Cortex of kidney (tissue), 1 donor: Measurements from ENCODE around the gene TAS2R43.
"Not testable (repeated sequence)": the region's sequence is repeated elsewhere in the genome, so short reads cannot be mapped to it uniquely, and the experiment has no call there.

Experiments used
- DNase-seq: peaks from one replicate; lab custom pipeline; 2025; lab: John Stamatoyannopoulos, UW

TAS2R43 gene

GRCh38 chr12:11059784-11060183, 32.3 kb downstream of the TAS2R43 start:
- DNase-seq = no peak

GRCh38 chr12:11059041-11059440, 33.1 kb downstream of the TAS2R43 start:
- no peak for DNase-seq

GRCh38 chr12:11055306-11055705, 36.8 kb downstream of the TAS2R43 start:
- DNase-seq = no peak

GRCh38 chr12:11049806-11050531, 42.1 kb downstream of the TAS2R43 start:
- not testable (repeated sequence) for DNase-seq

GRCh38 chr12:11041366-11041765, 50.7 kb downstream of the TAS2R43 start:
- DNase-seq = not testable (repeated sequence)
